T-cell (primary cell): Measurements from ENCODE around the gene BCL2L1. TPM values are rescaled to one million over a fixed set of nuclear protein-coding genes. Genes with fewer than 3 reads are reported as not detected.

Experiments used
- ATAC-seq, 4 experiments: fragments of 200-7000 bp in 3 of 4; fragments of 150-1000 bp in 1 of 4; cut with Tn5 transposase; replicated peaks in 1 of 4; 1 replicate in 3 of 4; 2 replicates in 1 of 4; pipeline ENCODE4 v1.10.0; 2021; ENCODE audit warnings: moderate library complexity in 3 of 4, mild to moderate bottlenecking in 2 of 4, moderate number of reproducible peaks in 1 of 4
- CTCF ChIA-PET, 2 donors: fragments of 300-600 bp; sonication (Branson Sonifier 250); formaldehyde crosslinking; loops; one replicate each; lab custom pipeline; 2022; ENCODE audit warnings: antibody characterized with exemption in 2 of 2; lab: Charles Lee
- POLR2A ChIA-PET, 2 donors: fragments of 300-600 bp; sonication (Branson Sonifier 250); formaldehyde crosslinking; loops; one replicate each; lab custom pipeline; 2022; ENCODE audit warnings: antibody characterized with exemption in 2 of 2; lab: Charles Lee
- DNase-seq, 35 experiments: peaks; one replicate each; pipeline versions ENCODE4 v3.0.0 to v3.0.0-alpha.2; 2013 to 2023
- H3K27ac ChIP-seq: one replicate; pipeline ENCODE4 v1.5.1; 2013; ENCODE audit warnings: low read length
- H3K27me3 ChIP-seq, 2 experiments: replicated peaks in 1 of 2; 1 replicate in 1 of 2; 2 replicates in 1 of 2; pipeline versions ENCODE4 v1.6.1 to v1.7.0; 2013; ENCODE audit warnings: low read length in 1 of 2, mixed read lengths in 1 of 2; ENCODE audit not compliant: control insufficient read depth in 2 of 2, insufficient read depth in 2 of 2; ENCODE audit errors: extremely low read depth in 1 of 2
- H3K36me3 ChIP-seq, 2 donors: 1 replicate in 1 of 2; 2 replicates in 1 of 2; pipeline versions ENCODE4 v1.6.1 to v1.7.0; 2013; ENCODE audit warnings: low read length in 1 of 2; ENCODE audit not compliant: control insufficient read depth in 2 of 2, insufficient read depth in 1 of 2; ENCODE audit errors: extremely low read depth in 1 of 2
- H3K4me1 ChIP-seq, 2 experiments: 1 replicate in 1 of 2; 2 replicates in 1 of 2; pipeline versions ENCODE4 v1.6.1 to v1.7.0; 2013; ENCODE audit warnings: low read length in 2 of 2, mixed read lengths in 1 of 2; ENCODE audit not compliant: insufficient read depth in 2 of 2, control insufficient read depth in 1 of 2; ENCODE audit errors: extremely low read depth in 1 of 2
- H3K4me3 ChIP-seq, 2 donors: 1 replicate in 1 of 2; 2 replicates in 1 of 2; pipeline versions ENCODE4 v1.5.1 to v1.7.0; 2013; ENCODE audit warnings: mild to moderate bottlenecking in 2 of 2, low read length in 1 of 2, moderate library complexity in 1 of 2; ENCODE audit not compliant: control insufficient read depth in 1 of 2; ENCODE audit errors: extremely low read depth in 1 of 2
- H3K9me3 ChIP-seq: 2 replicates; pipeline ENCODE4 v1.7.0; 2013
- H3K27ac Mint-ChIP-seq, 2 donors: one replicate each; pipeline ENCODE4 v1.8.0; 2020 to 2021; ENCODE audit warnings: mild to moderate bottlenecking in 2 of 2, mixed read lengths in 2 of 2
- H3K27me3 Mint-ChIP-seq, 2 donors: one replicate each; pipeline ENCODE4 v1.8.0; 2021 to 2022; ENCODE audit warnings: mixed read lengths in 2 of 2
- H3K36me3 Mint-ChIP-seq: one replicate; pipeline ENCODE4 v1.8.0; 2021; ENCODE audit warnings: mixed read lengths
- H3K4me1 Mint-ChIP-seq, 3 donors: one replicate each; pipeline ENCODE4 v1.8.0; 2020 to 2022; ENCODE audit warnings: mixed read lengths in 3 of 3, mild to moderate bottlenecking in 1 of 3
- H3K4me3 Mint-ChIP-seq, 3 donors: one replicate each; pipeline ENCODE4 v1.8.0; 2020 to 2022; ENCODE audit warnings: mild to moderate bottlenecking in 3 of 3, mixed read lengths in 3 of 3, moderate library complexity in 3 of 3
- H3K9me3 Mint-ChIP-seq, 3 donors: one replicate each; pipeline ENCODE4 v1.8.0; 2020 to 2022; ENCODE audit warnings: mixed read lengths in 3 of 3
- WGBS: methylation state at CpG from one replicate; pipeline ENCODE4 v1.1.5; 2013; ENCODE audit warnings: missing lambda C conversion rate; ENCODE audit not compliant: insufficient coverage; 5-methylcytosine and 5-hydroxymethylcytosine counted together
- total RNA-seq, 35 experiments: library from RNA in 6 of 35; stranded (reverse) in 6 of 35; fragments of 120-200 nt in 1 of 35; gene quantifications; one replicate each; pipeline versions ENCODE4 v1.2.1 to v1.2.4 and lab custom pipeline; 2013 to 2026

Gene BCL2L1
- total RNA-seq, 5 donors from 2014 or later (not counting 1 experiment from before 2014, with no cell fraction given) = 26.6 to 33.8 (median 27.7) TPM

DNA sequence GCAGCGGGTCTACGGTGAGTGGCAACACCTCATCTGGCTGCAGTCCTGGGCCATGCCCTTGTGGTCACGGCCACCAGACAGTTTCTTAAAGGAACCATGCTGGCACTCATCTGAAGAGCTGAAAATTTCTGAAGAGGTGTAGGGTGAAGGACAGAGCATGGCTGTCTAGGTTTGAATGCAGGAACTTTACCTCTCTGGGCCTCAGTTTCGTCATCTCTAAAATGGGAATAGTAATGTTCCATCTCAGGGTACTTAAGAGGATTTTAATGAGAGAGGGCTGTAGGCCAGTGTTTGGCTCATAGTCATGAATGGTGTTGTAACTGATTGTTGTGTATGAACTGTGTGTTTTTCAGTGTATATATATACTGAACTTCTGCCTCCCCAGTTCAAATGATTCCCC lies 79.1 kb downstream of the BCL2L1 start:
- Histone ChIP-seq H3K4me1 (peaks cover 0 to 10% of the 10 kb centered on the region in 2 experiments), H3K36me3 (no peaks in the 10 kb centered on the region), H3K9me3 (no peaks in the 10 kb centered on the region), H3K27ac (no peak overlapping the region), H3K27me3 (peaks cover 0 to 34% of the 10 kb centered on the region in 2 experiments), H3K4me3 (no peak overlapping the region)
- Mint-ChIP-seq H3K27me3 (peaks cover 4 to 8% of the 10 kb centered on the region in 2 donors), H3K4me3 (no peak overlapping the region), H3K36me3 (no peaks in the 10 kb centered on the region), H3K27ac (no peak overlapping the region), H3K4me1 (peaks cover 6 to 10% (median 8%) of the 10 kb centered on the region in 3 donors), H3K9me3 (no peaks in the 10 kb centered on the region)
- 94% methylated on average over 4 of the region's 4 CpGs for WGBS
- no peak for DNase-seq
- ATAC-seq = no peak
- ChIA-PET CTCF (no interaction called here), POLR2A (no interaction called here)

DNA sequence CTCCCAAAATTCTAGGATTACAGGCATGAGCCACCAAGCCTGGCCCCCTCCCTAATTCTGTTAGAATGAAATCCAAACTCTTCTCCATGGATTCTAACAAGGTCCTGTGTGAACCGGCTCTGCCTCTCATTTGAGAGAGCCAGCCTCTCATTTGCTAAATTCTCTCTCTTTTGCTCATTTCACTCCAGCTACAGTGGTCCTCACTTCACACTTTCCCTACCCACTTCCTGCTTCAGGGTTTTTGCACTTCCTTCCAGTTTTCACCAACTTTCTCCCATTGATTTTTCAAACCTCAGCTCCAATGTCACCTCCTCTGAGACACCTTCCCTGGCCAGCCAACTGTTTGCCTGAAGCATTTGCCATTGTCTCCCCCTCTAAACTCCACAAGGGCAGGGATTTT lies 79.8 kb downstream of the BCL2L1 start:
- peaks cover 0 to 38% of the 10 kb centered on the region in 2 experiments for H3K27me3 ChIP-seq
- Mint-ChIP-seq H3K9me3 (no peaks in the 10 kb centered on the region), H3K27ac (no peak overlapping the region), H3K4me1 (peaks cover 6 to 10% (median 8%) of the 10 kb centered on the region in 3 donors), H3K27me3 (peaks cover 6 to 8% of the 10 kb centered on the region in 2 donors), H3K4me3 (no peak overlapping the region), H3K36me3 (no peaks in the 10 kb centered on the region)
- ChIA-PET POLR2A (no interaction called here), CTCF (no interaction called here)
- 29% methylated on average over 1 of the region's 1 CpG for WGBS
- H3K9me3 ChIP-seq = no peaks in the 10 kb centered on the region
- H3K4me1 ChIP-seq = peaks cover 0 to 10% of the 10 kb centered on the region in 2 experiments
- DNase-seq (no peak), ATAC-seq (no peak)
- no peak overlapping the region for H3K27ac ChIP-seq
- H3K4me3 ChIP-seq = no peak overlapping the region
- no peaks in the 10 kb centered on the region for H3K36me3 ChIP-seq

GRCh38 chr20:31641391-31641790 lies 81.3 kb downstream of the BCL2L1 start:
- DNase-seq (no peak), ATAC-seq (no peak)
- H3K27ac ChIP-seq = no peak overlapping the region
- H3K27ac Mint-ChIP-seq = no peak overlapping the region
- H3K4me1 Mint-ChIP-seq = peaks cover 6 to 10% (median 8%) of the 10 kb centered on the region in 3 donors
- POLR2A ChIA-PET = no interaction called here
- H3K27me3 Mint-ChIP-seq = peaks cover 6 to 8% of the 10 kb centered on the region in 2 donors
- 54% methylated on average over 4 of the region's 6 CpGs for WGBS
- H3K36me3 ChIP-seq = no peaks in the 10 kb centered on the region
- no peak overlapping the region for H3K4me3 Mint-ChIP-seq
- no peak overlapping the region for H3K4me3 ChIP-seq
- no peaks in the 10 kb centered on the region for H3K36me3 Mint-ChIP-seq
- CTCF ChIA-PET = interaction anchor here (0.6 to 1.2 kb wide), 2 partner anchors 20 to 109 kb away, joined by 5 to 6 read pairs; no protein-coding TSS in a partner anchor
- H3K9me3 Mint-ChIP-seq = no peaks in the 10 kb centered on the region
- peaks cover 0 to 10% of the 10 kb centered on the region in 2 experiments for H3K4me1 ChIP-seq
- H3K9me3 ChIP-seq = no peaks in the 10 kb centered on the region
- H3K27me3 ChIP-seq = peaks cover 0 to 36% of the 10 kb centered on the region in 2 experiments

DNA sequence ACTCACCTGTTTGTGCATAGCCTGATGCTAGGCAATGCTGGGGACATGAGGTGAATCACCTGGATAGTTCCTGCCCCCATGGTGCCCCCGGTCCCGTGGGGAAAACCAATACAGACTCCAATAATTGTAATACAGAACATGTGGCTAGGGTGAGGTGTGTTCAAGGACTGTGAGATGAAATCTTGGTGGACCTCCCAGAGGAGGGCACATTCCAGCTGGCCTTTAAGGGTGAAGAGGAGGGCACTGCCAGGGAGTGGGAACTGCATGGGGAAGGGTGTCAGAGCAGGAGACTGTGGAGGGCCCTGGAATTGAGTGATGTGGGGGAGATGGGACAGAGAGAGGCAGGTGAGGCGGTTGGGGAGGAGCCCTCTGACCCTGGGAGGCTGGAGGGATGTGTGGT lies 82.4 kb downstream of the BCL2L1 start:
- WGBS = no CpG with 5 or more reads among the region's 3 CpGs
- POLR2A ChIA-PET = interaction anchor here in 1 of 2 donors (0.6 kb wide), 1 partner anchor 24 kb away, joined by 4 read pairs; no protein-coding TSS in a partner anchor

GRCh38 chr20:31638816-31639215 lies 83.9 kb downstream of the BCL2L1 start:
- ChIA-PET CTCF (interaction anchor here in 1 of 2 donors (0.9 kb wide), 1 partner anchor 85 kb away, joined by 4 read pairs; no protein-coding TSS in a partner anchor), POLR2A (no interaction called here)
- no peak for DNase-seq
- Mint-ChIP-seq H3K27me3 (peaks cover 6 to 8% of the 10 kb centered on the region in 2 donors), H3K4me1 (peaks cover 6 to 10% (median 8%) of the 10 kb centered on the region in 3 donors), H3K9me3 (no peaks in the 10 kb centered on the region), H3K4me3 (no peak overlapping the region), H3K36me3 (no peaks in the 10 kb centered on the region), H3K27ac (no peak overlapping the region)
- Histone ChIP-seq H3K27me3 (peaks cover 0 to 34% of the 10 kb centered on the region in 2 experiments), H3K36me3 (no peaks in the 10 kb centered on the region), H3K4me1 (peaks cover 0 to 14% of the 10 kb centered on the region in 2 experiments), H3K9me3 (no peaks in the 10 kb centered on the region), H3K27ac (no peak overlapping the region), H3K4me3 (no peak overlapping the region)
- WGBS = no CpG with 5 or more reads among the region's 4 CpGs
- ATAC-seq = no peak

More for the DNA sequence above, 82.4 kb downstream of the BCL2L1 start:
- no peak for DNase-seq
- Mint-ChIP-seq H3K27me3 (peaks cover 6 to 8% of the 10 kb centered on the region in 2 donors), H3K4me3 (no peak overlapping the region), H3K4me1 (peaks cover 6 to 10% (median 8%) of the 10 kb centered on the region in 3 donors), H3K36me3 (no peaks in the 10 kb centered on the region), H3K9me3 (no peaks in the 10 kb centered on the region), H3K27ac (no peak overlapping the region)
- Histone ChIP-seq H3K36me3 (no peaks in the 10 kb centered on the region), H3K4me3 (no peak overlapping the region), H3K9me3 (no peaks in the 10 kb centered on the region), H3K27ac (no peak overlapping the region), H3K4me1 (peaks cover 0 to 10% of the 10 kb centered on the region in 2 experiments), H3K27me3 (peaks cover 0 to 36% of the 10 kb centered on the region in 2 experiments)
- CTCF ChIA-PET = interaction anchor here in 1 of 2 donors (0.5 kb wide), 1 partner anchor 105 kb away, joined by 4 read pairs; no protein-coding TSS in a partner anchor
- ATAC-seq = no peak

DNA sequence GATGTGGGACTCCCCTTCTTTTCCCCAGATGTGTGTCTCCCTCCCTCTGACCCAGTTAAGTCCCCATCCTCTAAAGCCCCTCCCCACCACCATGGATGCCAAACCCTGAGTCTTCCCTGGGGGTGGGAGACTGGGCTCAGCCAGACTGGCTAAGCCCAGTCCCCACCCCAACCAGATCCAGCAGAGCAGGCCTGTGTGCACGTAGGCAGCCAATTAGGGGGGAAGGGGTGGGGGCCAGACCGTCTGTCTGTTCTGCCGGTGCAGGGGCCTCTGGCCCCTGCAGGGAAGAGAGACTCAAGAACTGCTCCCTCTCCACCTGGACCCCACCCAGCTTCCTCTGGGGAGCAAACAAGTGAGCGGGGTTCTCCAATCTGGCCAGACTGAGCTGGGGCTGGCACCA lies 84.4 kb downstream of the BCL2L1 start:
- Mint-ChIP-seq H3K36me3 (no peaks in the 10 kb centered on the region), H3K9me3 (no peaks in the 10 kb centered on the region), H3K27me3 (peaks cover 6 to 8% of the 10 kb centered on the region in 2 donors), H3K4me3 (no peak overlapping the region), H3K27ac (no peak overlapping the region), H3K4me1 (peaks cover 6 to 8% (median 8%) of the 10 kb centered on the region in 3 donors)
- DNase-seq = no peak
- ATAC-seq = no peak
- Histone ChIP-seq H3K9me3 (no peaks in the 10 kb centered on the region), H3K27ac (no peak overlapping the region), H3K4me1 (peaks cover 0 to 12% of the 10 kb centered on the region in 2 experiments), H3K27me3 (peaks cover 0 to 32% of the 10 kb centered on the region in 2 experiments), H3K36me3 (no peaks in the 10 kb centered on the region), H3K4me3 (no peak overlapping the region)
- ChIA-PET POLR2A (no interaction called here), CTCF (no interaction called here)
- 90% methylated on average over 2 of the region's 4 CpGs for WGBS
